Midbrain (tissue), 1 donor: Measurements from ENCODE around the gene USPL1.
A peak's percentile ranks its signal among the peaks of the same experiment; 100 is the strongest.
"Not testable (repeated sequence)": the region's sequence is repeated elsewhere in the genome, so short reads cannot be mapped to it uniquely, and the experiment has no call there.

ENCODE experiments used
- DNase-seq: peaks from one replicate; lab custom pipeline; 2025; lab: John Stamatoyannopoulos, UW

Gene USPL1

GRCh38 chr13:30617315-30618185, at the start of gene USPL1:
USPL1 (plus strand) TSS chr13:30617920; CDS start chr13:30621141, 3,221 bp downstream.
- DNase-seq, result peak; percentile 98

GRCh38 chr13:30569901-30570576, 47.7 kb upstream of the USPL1 start:
- peak; percentile 9 for DNase-seq

GRCh38 chr13:30570691-30571090, 47.0 kb upstream of the USPL1 start:
- no peak for DNase-seq

- peak; percentile 58 for DNase-seq
These were observed 44.9 kb upstream of the USPL1 start for GRCh38 chr13:30572859-30573275.

- DNase-seq, result no peak
These were observed 41.2 kb upstream of the USPL1 start for GRCh38 chr13:30576528-30576927.

GRCh38 chr13:30577401-30577852, 40.3 kb upstream of the USPL1 start:
- DNase-seq, result no peak

GRCh38 chr13:30580852-30581502, 36.7 kb upstream of the USPL1 start:
- no peak for DNase-seq

GRCh38 chr13:30581582-30581981, 36.1 kb upstream of the USPL1 start:
- DNase-seq, result no peak

GRCh38 chr13:30584051-30584731, 33.5 kb upstream of the USPL1 start:
- no peak for DNase-seq

GRCh38 chr13:30585748-30586262, 31.9 kb upstream of the USPL1 start:
- DNase-seq, result no peak

- no peak for DNase-seq
These were observed 30.5 kb upstream of the USPL1 start for GRCh38 chr13:30587231-30587630.

- DNase-seq, result no peak
These were observed 30.0 kb upstream of the USPL1 start for GRCh38 chr13:30587739-30588138.

- DNase-seq, result no peak
These were observed 24.7 kb upstream of the USPL1 start for GRCh38 chr13:30593001-30593400.

GRCh38 chr13:30600496-30600895, 17.2 kb upstream of the USPL1 start:
- no peak for DNase-seq

GRCh38 chr13:30601836-30602235, 15.9 kb upstream of the USPL1 start:
- no peak for DNase-seq

- DNase-seq, result no peak
These were observed 12.7 kb upstream of the USPL1 start for GRCh38 chr13:30605052-30605451.

- DNase-seq, result not testable (repeated sequence)
These were observed 10.5 kb upstream of the USPL1 start for GRCh38 chr13:30607186-30607585.

GRCh38 chr13:30607908-30608307, 9.8 kb upstream of the USPL1 start:
- no peak for DNase-seq

GRCh38 chr13:30608364-30608763, 9.4 kb upstream of the USPL1 start:
- no peak for DNase-seq

GRCh38 chr13:30610311-30610710, 7.4 kb upstream of the USPL1 start:
- DNase-seq, result no peak

GRCh38 chr13:30615481-30615865, 2.2 kb upstream of the USPL1 start:
- peak; percentile 41 for DNase-seq
